Measurements from ENCODE around the gene PIGV.

DNA sequence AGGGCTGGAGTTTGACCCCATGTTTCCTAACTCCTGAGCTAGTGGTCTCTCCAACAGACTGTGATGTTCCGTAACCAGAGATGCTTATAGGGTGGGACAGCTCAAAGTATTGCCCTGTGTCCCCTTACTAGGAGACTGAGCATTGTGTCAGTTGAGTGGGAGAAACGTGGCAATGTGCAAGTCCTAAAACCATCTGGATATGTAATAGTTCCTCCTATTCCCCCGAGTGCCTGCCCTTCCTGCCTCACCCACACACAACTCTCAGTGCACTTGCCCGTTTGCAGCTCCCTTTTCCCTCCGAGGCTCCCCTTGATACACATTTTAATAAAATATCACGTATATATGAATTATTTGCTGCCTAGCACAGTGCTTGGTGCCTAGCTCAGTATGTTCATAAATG, 3.4 kb downstream of the PIGV start:
- TF ChIP-seq, protein P1, sequence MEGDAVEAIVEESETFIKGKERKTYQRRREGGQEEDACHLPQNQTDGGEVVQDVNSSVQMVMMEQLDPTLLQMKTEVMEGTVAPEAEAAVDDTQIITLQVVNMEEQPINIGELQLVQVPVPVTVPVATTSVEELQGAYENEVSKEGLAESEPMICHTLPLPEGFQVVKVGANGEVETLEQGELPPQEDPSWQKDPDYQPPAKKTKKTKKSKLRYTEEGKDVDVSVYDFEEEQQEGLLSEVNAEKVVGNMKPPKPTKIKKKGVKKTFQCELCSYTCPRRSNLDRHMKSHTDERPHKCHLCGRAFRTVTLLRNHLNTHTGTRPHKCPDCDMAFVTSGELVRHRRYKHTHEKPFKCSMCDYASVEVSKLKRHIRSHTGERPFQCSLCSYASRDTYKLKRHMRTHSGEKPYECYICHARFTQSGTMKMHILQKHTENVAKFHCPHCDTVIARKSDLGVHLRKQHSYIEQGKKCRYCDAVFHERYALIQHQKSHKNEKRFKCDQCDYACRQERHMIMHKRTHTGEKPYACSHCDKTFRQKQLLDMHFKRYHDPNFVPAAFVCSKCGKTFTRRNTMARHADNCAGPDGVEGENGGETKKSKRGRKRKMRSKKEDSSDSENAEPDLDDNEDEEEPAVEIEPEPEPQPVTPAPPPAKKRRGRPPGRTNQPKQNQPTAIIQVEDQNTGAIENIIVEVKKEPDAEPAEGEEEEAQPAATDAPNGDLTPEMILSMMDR (IDR thresholded peaks at IDR 0.05): no peak
- no peak for TF ChIP-seq EZH2 (IDR thresholded peaks at IDR 0.05; ENCODE audit: borderline replicate concordance, insufficient read depth, low read depth, low read length, poor library complexity, severe bottlenecking)
